HEK293 (cell line): ENCODE results near the gene S100A11.

Experiments
- GFI1B ChIP-seq: fragments of 450-650 bp; formaldehyde crosslinking; IDR thresholded peaks from 2 replicates; pipeline ENCODE4 v1.5.1; 2016; ENCODE audit warnings: missing biosample characterization, missing genetic modification characterization
- MEIS1 ChIP-seq: sonication (generic); formaldehyde crosslinking; IDR thresholded peaks from 2 replicates; pipeline ENCODE4 v1.8.1; 2022; ENCODE audit warnings: missing genetic modification reagents, mild to moderate bottlenecking, borderline replicate concordance
- MYNN ChIP-seq: fragments of 450-650 bp; formaldehyde crosslinking; IDR thresholded peaks from 2 replicates; pipeline ENCODE4 v1.5.1; 2016; ENCODE audit warnings: missing biosample characterization, missing genetic modification characterization, borderline replicate concordance
- REST ChIP-seq: fragments of 450-650 bp; formaldehyde crosslinking; IDR thresholded peaks from 2 replicates; pipeline ENCODE4 v1.5.1; 2016; ENCODE audit warnings: missing biosample characterization, missing genetic modification characterization
- SP2 ChIP-seq: fragments of 450-650 bp; formaldehyde crosslinking; IDR thresholded peaks from 2 replicates; pipeline ENCODE4 v1.5.1; 2016; ENCODE audit warnings: missing biosample characterization, missing genetic modification characterization
- SP7 ChIP-seq: fragments of 450-650 bp; formaldehyde crosslinking; IDR thresholded peaks from 2 replicates; pipeline ENCODE4 v1.5.1; 2016; ENCODE audit warnings: missing biosample characterization, missing genetic modification characterization
- TRIM28 ChIP-seq: IDR thresholded peaks from 2 replicates; pipeline ENCODE4 v1.6.1; 2011; ENCODE audit warnings: low read length, control low read depth, borderline replicate concordance
- ZBTB49 ChIP-seq: fragments of 450-650 bp; formaldehyde crosslinking; IDR thresholded peaks from 2 replicates; pipeline ENCODE4 v1.5.1; 2016; ENCODE audit warnings: missing biosample characterization, missing genetic modification characterization, low read depth
- ZFHX2 ChIP-seq: fragments of 450-650 bp; formaldehyde crosslinking; conservative IDR thresholded peaks from 2 replicates; pipeline ENCODE4 v1.5.1; 2016; ENCODE audit warnings: missing biosample characterization, missing genetic modification characterization
- ZNF132 ChIP-seq: fragments of 450-650 bp; formaldehyde crosslinking; IDR thresholded peaks from 2 replicates; pipeline ENCODE4 v1.5.1; 2017; ENCODE audit warnings: missing biosample characterization, missing genetic modification characterization, borderline replicate concordance
- ZNF16 ChIP-seq: fragments of 450-650 bp; formaldehyde crosslinking; IDR thresholded peaks from 2 replicates; pipeline ENCODE4 v1.5.1; 2016; ENCODE audit warnings: low read depth, missing biosample characterization, missing genetic modification characterization
- ZNF169 ChIP-seq: fragments of 450-650 bp; formaldehyde crosslinking; IDR thresholded peaks from 2 replicates; pipeline ENCODE4 v1.5.1; 2016; ENCODE audit warnings: missing biosample characterization, missing genetic modification characterization
- ZNF2 ChIP-seq: fragments of 450-650 bp; formaldehyde crosslinking; IDR thresholded peaks from 2 replicates; pipeline ENCODE4 v1.5.1; 2016; ENCODE audit warnings: missing biosample characterization, missing genetic modification characterization
- ZNF501 ChIP-seq: fragments of 450-650 bp; formaldehyde crosslinking; IDR thresholded peaks from 2 replicates; pipeline ENCODE4 v1.5.1; 2016; ENCODE audit warnings: missing biosample characterization, missing genetic modification characterization
- ZNF561 ChIP-seq: fragments of 450-650 bp; IDR thresholded peaks from 2 replicates; pipeline ENCODE4 v1.5.1; 2018; ENCODE audit warnings: missing biosample characterization, missing genetic modification characterization, borderline replicate concordance
- ZNF777 ChIP-seq: fragments of 450-650 bp; formaldehyde crosslinking; IDR thresholded peaks from 2 replicates; pipeline ENCODE4 v1.5.1; 2017; ENCODE audit warnings: missing biosample characterization, missing genetic modification characterization, borderline replicate concordance
- ZNF830 ChIP-seq: fragments of 450-650 bp; IDR thresholded peaks from 2 replicates; pipeline ENCODE4 v1.5.0; 2018; ENCODE audit warnings: missing biosample characterization, missing genetic modification characterization, low read depth, mild to moderate bottlenecking, moderate library complexity
- ZSCAN16 ChIP-seq: fragments of 450-650 bp; formaldehyde crosslinking; IDR thresholded peaks from 2 replicates; pipeline ENCODE4 v1.5.1; 2016; ENCODE audit warnings: missing biosample characterization, missing genetic modification characterization
- TF ChIP-seq, protein P1 (sequence below): fragments of 450-650 bp; formaldehyde crosslinking; IDR thresholded peaks from 2 replicates; pipeline ENCODE4 v1.5.1; 2016; ENCODE audit warnings: missing biosample characterization, missing genetic modification characterization, borderline replicate concordance
- TF ChIP-seq, protein P2 (sequence below): fragments of 450-650 bp; formaldehyde crosslinking; IDR thresholded peaks from 2 replicates; pipeline ENCODE4 v1.5.1; 2016; ENCODE audit warnings: missing biosample characterization, missing genetic modification characterization
- TF ChIP-seq, protein P3 (sequence below): fragments of 450-650 bp; formaldehyde crosslinking; IDR thresholded peaks from 2 replicates; pipeline ENCODE4 v1.5.1; 2016; ENCODE audit warnings: missing biosample characterization, missing genetic modification characterization
- TF ChIP-seq, protein P4 (sequence below): fragments of 450-650 bp; formaldehyde crosslinking; IDR thresholded peaks from 2 replicates; pipeline ENCODE4 v1.5.1; 2016; ENCODE audit warnings: missing biosample characterization, missing genetic modification characterization, low read depth

The S100A11 gene

GRCh38 chr1:152036267-152037216 lies at the start of gene S100A11 (continued):
- TF ChIP-seq, protein P1, sequence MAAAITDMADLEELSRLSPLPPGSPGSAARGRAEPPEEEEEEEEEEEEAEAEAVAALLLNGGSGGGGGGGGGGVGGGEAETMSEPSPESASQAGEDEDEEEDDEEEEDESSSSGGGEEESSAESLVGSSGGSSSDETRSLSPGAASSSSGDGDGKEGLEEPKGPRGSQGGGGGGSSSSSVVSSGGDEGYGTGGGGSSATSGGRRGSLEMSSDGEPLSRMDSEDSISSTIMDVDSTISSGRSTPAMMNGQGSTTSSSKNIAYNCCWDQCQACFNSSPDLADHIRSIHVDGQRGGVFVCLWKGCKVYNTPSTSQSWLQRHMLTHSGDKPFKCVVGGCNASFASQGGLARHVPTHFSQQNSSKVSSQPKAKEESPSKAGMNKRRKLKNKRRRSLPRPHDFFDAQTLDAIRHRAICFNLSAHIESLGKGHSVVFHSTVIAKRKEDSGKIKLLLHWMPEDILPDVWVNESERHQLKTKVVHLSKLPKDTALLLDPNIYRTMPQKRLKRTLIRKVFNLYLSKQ (tag by site-specific recombination): no peak
- TF ChIP-seq SP7 (tag by site-specific recombination) (peak; percentile 83), ZNF16 (tag by site-specific recombination) (no peak), ZNF169 (tag by site-specific recombination) (no peak), ZNF132 (tag by site-specific recombination) (no peak), ZSCAN16 (tag by site-specific recombination) (no peak), SP2 (peak; percentile 76), ZNF561 (0 out of 2 replicates have a peak, but pooled peaks have one; percentile 33), TRIM28 (no peak), ZNF501 (tag by site-specific recombination) (no peak; the same call in 1 of the 2 replicates), REST (tag by site-specific recombination) (no peak), ZFHX2 (tag by site-specific recombination) (peak; percentile 76), ZNF777 (tag by site-specific recombination) (no peak), MYNN (tag by site-specific recombination) (no peak), ZBTB49 (tag by site-specific recombination) (no peak), GFI1B (peak; percentile 82), ZNF830 (tag by site-specific recombination) (no peak), ZNF2 (no peak), MEIS1 (CRISPR knock-in tag) (no peak)
- TF ChIP-seq, protein P2, sequence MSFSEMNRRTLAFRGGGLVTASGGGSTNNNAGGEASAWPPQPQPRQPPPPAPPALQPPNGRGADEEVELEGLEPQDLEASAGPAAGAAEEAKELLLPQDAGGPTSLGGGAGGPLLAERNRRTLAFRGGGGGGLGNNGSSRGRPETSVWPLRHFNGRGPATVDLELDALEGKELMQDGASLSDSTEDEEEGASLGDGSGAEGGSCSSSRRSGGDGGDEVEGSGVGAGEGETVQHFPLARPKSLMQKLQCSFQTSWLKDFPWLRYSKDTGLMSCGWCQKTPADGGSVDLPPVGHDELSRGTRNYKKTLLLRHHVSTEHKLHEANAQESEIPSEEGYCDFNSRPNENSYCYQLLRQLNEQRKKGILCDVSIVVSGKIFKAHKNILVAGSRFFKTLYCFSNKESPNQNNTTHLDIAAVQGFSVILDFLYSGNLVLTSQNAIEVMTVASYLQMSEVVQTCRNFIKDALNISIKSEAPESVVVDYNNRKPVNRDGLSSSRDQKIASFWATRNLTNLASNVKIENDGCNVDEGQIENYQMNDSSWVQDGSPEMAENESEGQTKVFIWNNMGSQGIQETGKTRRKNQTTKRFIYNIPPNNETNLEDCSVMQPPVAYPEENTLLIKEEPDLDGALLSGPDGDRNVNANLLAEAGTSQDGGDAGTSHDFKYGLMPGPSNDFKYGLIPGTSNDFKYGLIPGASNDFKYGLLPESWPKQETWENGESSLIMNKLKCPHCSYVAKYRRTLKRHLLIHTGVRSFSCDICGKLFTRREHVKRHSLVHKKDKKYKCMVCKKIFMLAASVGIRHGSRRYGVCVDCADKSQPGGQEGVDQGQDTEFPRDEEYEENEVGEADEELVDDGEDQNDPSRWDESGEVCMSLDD (tag by site-specific recombination): 0 out of 2 replicates have a peak, but pooled peaks have one; percentile 30
- TF ChIP-seq, protein P3, sequence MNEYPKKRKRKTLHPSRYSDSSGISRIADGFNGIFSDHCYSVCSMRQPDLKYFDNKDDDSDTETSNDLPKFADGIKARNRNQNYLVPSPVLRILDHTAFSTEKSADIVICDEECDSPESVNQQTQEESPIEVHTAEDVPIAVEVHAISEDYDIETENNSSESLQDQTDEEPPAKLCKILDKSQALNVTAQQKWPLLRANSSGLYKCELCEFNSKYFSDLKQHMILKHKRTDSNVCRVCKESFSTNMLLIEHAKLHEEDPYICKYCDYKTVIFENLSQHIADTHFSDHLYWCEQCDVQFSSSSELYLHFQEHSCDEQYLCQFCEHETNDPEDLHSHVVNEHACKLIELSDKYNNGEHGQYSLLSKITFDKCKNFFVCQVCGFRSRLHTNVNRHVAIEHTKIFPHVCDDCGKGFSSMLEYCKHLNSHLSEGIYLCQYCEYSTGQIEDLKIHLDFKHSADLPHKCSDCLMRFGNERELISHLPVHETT (tag by site-specific recombination): no peak
- TF ChIP-seq, protein P4, sequence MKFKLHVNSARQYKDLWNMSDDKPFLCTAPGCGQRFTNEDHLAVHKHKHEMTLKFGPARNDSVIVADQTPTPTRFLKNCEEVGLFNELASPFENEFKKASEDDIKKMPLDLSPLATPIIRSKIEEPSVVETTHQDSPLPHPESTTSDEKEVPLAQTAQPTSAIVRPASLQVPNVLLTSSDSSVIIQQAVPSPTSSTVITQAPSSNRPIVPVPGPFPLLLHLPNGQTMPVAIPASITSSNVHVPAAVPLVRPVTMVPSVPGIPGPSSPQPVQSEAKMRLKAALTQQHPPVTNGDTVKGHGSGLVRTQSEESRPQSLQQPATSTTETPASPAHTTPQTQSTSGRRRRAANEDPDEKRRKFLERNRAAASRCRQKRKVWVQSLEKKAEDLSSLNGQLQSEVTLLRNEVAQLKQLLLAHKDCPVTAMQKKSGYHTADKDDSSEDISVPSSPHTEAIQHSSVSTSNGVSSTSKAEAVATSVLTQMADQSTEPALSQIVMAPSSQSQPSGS (tag by site-specific recombination): no peak
